Activated effector memory CD4-positive, alpha-beta T cell treated with anti-CD3 and anti-CD28 coated beads, Interleukin-2, amount 50 U/mL, for 16 hours (primary cell): ENCODE results near the gene USP27X.
A peak's percentile ranks its signal among the peaks of the same experiment; 100 is the strongest.

Experiments used
- DNase-seq: peaks from one replicate; pipeline ENCODE4 v3.0.0-alpha.2; 2020

The USP27X gene

GRCh38 chrX:49892542-49892941 is 13.3 kb downstream of the USP27X start:
- no peak for DNase-seq

DNA sequence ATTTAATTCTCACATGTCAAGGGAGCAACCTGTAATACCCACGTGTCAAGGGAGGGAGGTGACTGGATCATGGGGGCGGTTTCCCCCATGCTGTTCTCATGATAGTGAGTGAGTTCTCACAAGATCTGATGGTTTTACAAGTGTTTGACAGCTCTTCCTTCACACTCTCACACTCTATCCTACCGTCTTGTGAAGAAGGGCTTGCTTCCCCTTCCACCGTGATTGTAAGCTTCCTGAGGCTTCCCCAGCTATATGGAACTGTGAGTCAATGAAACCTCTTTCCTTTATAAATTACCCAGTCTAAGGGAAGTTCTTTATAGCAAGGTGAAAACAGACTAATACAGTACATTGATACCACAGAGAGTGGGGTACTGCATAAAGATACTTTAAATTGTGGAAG is 17.7 kb downstream of the USP27X start:
- no peak for DNase-seq

DNA sequence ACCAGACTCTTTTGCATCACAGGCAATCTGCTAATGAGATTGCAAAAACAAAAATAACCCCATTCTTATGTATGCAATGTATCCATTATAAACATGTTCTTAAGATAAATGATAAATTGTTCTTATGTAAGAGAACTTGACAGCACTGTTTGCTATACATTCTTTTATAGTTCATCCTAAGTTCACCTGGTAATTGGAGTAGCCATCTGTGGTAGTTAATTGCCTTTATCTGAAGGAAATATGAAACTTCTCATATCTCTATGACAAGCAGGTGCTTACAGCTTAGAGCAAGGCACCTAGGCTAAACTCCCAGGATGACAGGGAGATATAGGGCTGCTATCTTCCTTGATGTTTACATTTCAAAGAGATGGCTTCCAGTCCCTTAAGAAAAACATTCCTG is 21.8 kb downstream of the USP27X start:
- DNase-seq = no peak

DNA sequence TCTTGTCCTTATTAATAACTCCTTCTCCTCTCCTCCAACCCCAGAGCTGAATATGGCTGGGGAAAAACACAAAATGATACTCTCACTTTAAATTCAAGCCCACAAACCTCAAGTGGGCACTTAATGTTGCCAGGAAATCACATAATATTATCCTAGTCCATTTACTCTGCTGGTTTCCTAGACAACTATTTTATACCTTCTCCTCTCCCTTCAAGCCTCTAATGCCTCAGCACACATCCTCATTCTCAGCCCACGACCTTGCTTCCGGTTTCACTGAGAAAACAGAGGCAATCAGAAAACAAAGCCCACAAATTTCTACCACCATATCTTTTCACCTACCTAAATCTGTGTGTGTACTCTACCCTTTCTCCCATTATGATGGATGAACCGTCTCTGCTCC is 31.1 kb downstream of the USP27X start:
- no peak for DNase-seq

GRCh38 chrX:49912086-49912485 is 32.8 kb downstream of the USP27X start:
- DNase-seq = no peak

GRCh38 chrX:49912861-49913260 is 33.6 kb downstream of the USP27X start:
- no peak for DNase-seq

DNA sequence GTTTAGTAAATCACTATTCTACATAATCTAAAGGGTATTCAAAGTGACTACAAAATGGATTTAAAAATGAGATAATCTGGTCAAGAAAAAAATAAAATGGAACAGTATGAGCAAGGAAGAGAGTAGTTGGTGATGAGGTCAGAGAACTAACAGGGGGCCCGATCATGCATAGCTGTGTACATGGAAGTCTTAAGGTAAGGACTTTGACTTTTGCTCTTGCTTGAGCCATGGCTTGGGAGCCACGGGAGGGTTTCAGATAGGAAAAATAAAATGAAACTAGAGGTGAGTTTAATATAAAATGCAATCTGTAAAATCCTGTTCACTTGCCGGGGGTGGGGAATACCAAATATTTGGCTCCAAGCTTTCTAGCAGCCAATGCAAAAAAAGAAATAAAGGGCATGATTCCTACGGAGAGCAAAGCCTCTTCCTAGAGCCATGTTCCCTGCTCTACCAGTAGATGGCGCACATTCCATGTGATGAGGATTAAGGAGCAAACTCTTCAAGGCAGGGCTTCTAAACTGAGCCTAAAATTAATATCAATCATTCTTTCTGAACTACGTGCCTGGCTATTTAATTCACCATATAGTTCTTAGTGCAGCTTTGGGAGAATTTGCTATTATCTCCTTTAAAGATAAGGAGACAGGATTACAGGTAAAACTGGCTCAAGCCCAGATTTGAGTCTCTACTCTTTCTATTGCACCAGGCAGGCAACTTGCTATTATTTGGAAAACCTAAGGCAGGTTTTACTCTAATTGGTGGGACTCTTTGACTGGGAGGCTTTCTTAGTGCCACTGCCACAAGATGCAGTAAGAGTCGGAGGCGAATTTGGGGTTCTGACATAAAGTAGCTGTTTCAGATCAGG is 36.3 kb downstream of the USP27X start:
- peak; percentile 76 for DNase-seq

- peak; percentile 72 for DNase-seq
Measured at GRCh38 chrX:49919617-49920016, 40.3 kb downstream of the USP27X start.

DNA sequence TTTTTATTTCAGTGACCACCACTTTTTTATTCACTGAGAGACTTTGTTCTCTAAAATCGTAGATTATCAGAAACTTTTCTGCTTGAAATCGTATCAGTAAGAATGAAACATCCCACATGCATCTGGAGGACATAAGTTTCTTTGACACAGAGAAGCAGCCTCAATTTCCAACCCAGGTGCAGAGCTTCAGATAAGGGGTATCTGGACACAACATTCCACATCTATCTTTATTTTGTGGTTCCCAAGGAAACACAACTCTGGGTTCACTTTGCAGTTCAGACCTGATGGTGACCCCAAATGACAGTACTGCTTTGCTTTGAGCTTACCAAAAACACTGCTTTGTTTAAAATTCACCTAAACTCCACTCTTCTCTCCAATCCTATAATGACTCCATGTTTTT is 41.8 kb downstream of the USP27X start:
- no peak for DNase-seq

DNA sequence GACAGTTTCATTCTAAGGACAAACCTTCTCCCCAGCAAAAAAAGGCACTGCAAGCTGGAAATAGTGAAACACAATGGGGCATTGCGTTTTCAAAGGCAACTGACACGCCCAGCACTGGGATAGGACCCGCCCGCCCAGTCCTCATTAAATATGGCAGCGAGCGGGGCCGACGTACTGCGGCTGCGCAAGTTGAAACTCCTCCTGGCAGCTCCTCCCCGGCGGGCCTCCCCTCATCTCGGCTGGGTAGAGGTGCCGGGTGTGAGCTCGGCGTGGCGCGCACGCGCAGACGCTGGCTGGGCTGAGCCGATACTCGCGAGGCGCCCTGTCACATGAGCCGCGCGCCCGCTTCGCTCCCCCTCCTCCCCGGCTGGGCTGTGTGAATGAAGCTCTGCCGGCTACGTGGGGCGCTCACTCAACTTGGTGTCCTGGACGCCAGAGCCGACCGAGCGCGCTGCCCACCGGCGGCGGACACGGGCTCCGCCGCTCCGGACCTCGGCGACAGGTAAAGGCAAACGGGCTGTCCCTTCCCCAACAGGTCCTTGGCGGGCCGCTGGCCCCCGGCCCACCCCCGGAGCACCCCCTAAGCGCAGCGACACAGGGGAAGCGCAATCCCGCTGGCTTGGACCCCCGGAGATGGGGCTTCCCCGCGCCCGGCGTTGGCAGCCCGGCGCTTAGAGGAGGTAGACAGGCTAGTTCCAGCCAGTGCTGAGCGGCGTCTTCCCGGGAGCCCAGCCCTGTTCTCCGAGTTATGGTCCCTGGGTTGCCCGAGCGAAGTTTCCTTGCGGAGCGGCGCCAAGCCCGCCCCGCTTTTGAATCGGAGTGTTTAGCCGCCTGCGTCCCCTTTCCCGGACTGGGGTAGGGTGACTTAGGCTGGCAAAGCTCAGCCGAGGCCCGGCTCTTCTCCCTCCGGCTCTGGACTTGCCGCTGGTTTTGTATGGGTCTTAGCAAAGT is 43.3 kb downstream of the USP27X start, which contains the start of gene CLCN5:
TSS of gene CLCN5 (plus strand) at position 306 of the 951 bp plus-strand sequence. CDS start 2,703 bp downstream, outside the sequence.
- peak; percentile 97 for DNase-seq

DNA sequence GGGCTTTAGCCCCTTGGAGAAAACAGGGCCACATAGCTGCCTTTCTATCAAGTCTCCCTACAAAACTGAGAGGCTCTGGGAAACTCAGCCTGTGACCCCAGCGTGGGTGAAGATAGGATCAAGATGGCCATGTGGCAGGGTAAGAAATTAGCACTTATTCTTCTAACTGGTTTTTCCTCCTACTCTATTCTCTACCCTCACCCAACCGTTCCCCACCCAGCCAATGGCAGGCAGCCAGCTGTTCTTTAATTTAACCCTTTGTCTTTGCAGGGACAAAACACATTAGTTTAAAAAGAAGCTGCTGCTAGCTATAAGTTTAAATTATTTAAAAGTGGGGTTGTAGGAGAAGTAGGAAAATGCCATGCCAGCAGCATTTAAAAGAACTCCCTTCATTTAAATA is 45.9 kb downstream of the USP27X start:
- DNase-seq = no peak

GRCh38 chrX:49930039-49930438 is 50.8 kb downstream of the USP27X start:
- DNase-seq = no peak
